HG02642 (cell line): ENCODE data around the gene CACNG4.

ENCODE experiments used
- ATAC-seq: cut with Tn5 transposase; IDR thresholded peaks from one replicate; pipeline ENCODE4 v1.9.1; 2021; ENCODE audit warnings: mild to moderate bottlenecking; ENCODE audit not compliant: unreplicated experiment, poor library complexity

Gene CACNG4

GRCh38 chr17:66980896-66981295, 16.4 kb downstream of the CACNG4 start:
- ATAC-seq: no peak

- no peak for ATAC-seq
These were observed 17.5 kb downstream of the CACNG4 start for GRCh38 chr17:66981983-66982508.

GRCh38 chr17:66983414-66984021, 19.0 kb downstream of the CACNG4 start:
- ATAC-seq: no peak

GRCh38 chr17:66984730-66985129, 20.2 kb downstream of the CACNG4 start:
- ATAC-seq: no peak

GRCh38 chr17:66985338-66986237, 21.1 kb downstream of the CACNG4 start:
- ATAC-seq: peak; percentile 52

GRCh38 chr17:66986659-66987058, 22.2 kb downstream of the CACNG4 start:
- ATAC-seq: no peak

GRCh38 chr17:66987059-66987616, 22.6 kb downstream of the CACNG4 start:
- no peak for ATAC-seq

- no peak for ATAC-seq
These were observed 23.7 kb downstream of the CACNG4 start for GRCh38 chr17:66988069-66988798.

GRCh38 chr17:66989076-66989475, 24.6 kb downstream of the CACNG4 start:
- no peak for ATAC-seq

GRCh38 chr17:66989579-66989978, 25.1 kb downstream of the CACNG4 start:
- ATAC-seq: no peak

GRCh38 chr17:66990047-66990446, 25.5 kb downstream of the CACNG4 start:
- no peak for ATAC-seq

GRCh38 chr17:66992911-66993442, 28.5 kb downstream of the CACNG4 start:
- ATAC-seq: no peak

- no peak for ATAC-seq
These were observed 29.9 kb downstream of the CACNG4 start for GRCh38 chr17:66994361-66994760.

- ATAC-seq: no peak
These were observed 30.5 kb downstream of the CACNG4 start for GRCh38 chr17:66994930-66995535.

GRCh38 chr17:66995944-66996343, 31.4 kb downstream of the CACNG4 start:
- no peak for ATAC-seq

GRCh38 chr17:66996926-66997325, 32.4 kb downstream of the CACNG4 start:
- ATAC-seq: no peak

- no peak for ATAC-seq
These were observed 38.7 kb downstream of the CACNG4 start for GRCh38 chr17:67003231-67003630.

- ATAC-seq: no peak
These were observed 39.7 kb downstream of the CACNG4 start for GRCh38 chr17:67004181-67004580.

- ATAC-seq: no peak
These were observed 42.8 kb downstream of the CACNG4 start for GRCh38 chr17:67007266-67007665.

- ATAC-seq: no peak
These were observed 43.6 kb downstream of the CACNG4 start for GRCh38 chr17:67008101-67008500.
